K562 (cell line): ENCODE results near the gene TUT1. TPM values are rescaled to one million over a fixed set of nuclear protein-coding genes. Genes with fewer than 3 reads are reported as not detected.

Source experiments
- ATF3 ChIP-seq, 2 experiments: fragments of 450-650 bp in 1 of 2; sonication (generic) in 1 of 2; formaldehyde crosslinking in 1 of 2; IDR thresholded peaks in 1 of 2; conservative IDR thresholded peaks in 1 of 2; 2 replicates each; pipeline versions ENCODE4 v1.6.1 to v1.8.1; 2016 to 2023; ENCODE audit warnings: mild to moderate bottlenecking in 2 of 2, moderate library complexity in 2 of 2, inconsistent platforms in 1 of 2, missing genetic modification reagents in 1 of 2
- CHD4 ChIP-seq: fragments of 200-600 bp; sonication (generic); IDR thresholded peaks from 3 replicates; pipeline ENCODE4 v1.6.1; 2012; ENCODE audit warnings: low read depth, mild to moderate bottlenecking, mixed read lengths, low read length, inconsistent platforms; ENCODE audit not compliant: insufficient read depth, insufficient replicate concordance, poor library complexity, severe bottlenecking
- CREB5 ChIP-seq: fragments of 250-450 bp; sonication (Bioruptor Pico); IDR thresholded peaks from 2 replicates; pipeline ENCODE4 v1.5.0; 2020; ENCODE audit warnings: mild to moderate bottlenecking
- EP300 ChIP-seq: IDR thresholded peaks from 2 replicates; pipeline ENCODE4 v1.6.1; 2012; ENCODE audit warnings: low read length, improper control_type of control experiment
- FOXK2 ChIP-seq, 2 experiments: fragments of 450-650 bp; IDR thresholded peaks in 1 of 2; conservative IDR thresholded peaks in 1 of 2; 2 replicates each; pipeline ENCODE4 v1.6.1; 2016; ENCODE audit warnings: low read depth in 2 of 2, mild to moderate bottlenecking in 1 of 2
- FOXP1 ChIP-seq: sonication (generic); formaldehyde crosslinking; IDR thresholded peaks from 2 replicates; pipeline ENCODE4 v1.8.0; 2022; ENCODE audit warnings: mild to moderate bottlenecking, missing genetic modification reagents
- NKRF ChIP-seq: fragments of 450-650 bp; IDR thresholded peaks from 2 replicates; pipeline ENCODE4 v1.6.1; 2016; ENCODE audit warnings: borderline replicate concordance
- PCBP2 ChIP-seq: fragments of 200-400 bp; formaldehyde crosslinking; IDR thresholded peaks from 2 replicates; pipeline ENCODE4 v1.6.1; 2018; ENCODE audit warnings: low read length, low read depth, mild to moderate bottlenecking, moderate library complexity; ENCODE audit not compliant: poor library complexity, severe bottlenecking
- PHF8 ChIP-seq: fragments of 200-600 bp; sonication (generic); IDR thresholded peaks from 2 replicates; pipeline ENCODE4 v1.6.1; 2012; ENCODE audit warnings: mixed run types, mild to moderate bottlenecking, inconsistent platforms, low read length, moderate library complexity, borderline replicate concordance
- PKNOX1 ChIP-seq: fragments of 450-650 bp; IDR thresholded peaks from 2 replicates; pipeline ENCODE4 v1.6.1; 2016
- POLR3G ChIP-seq: IDR thresholded peaks from 2 replicates; pipeline ENCODE4 v1.6.1; 2011; ENCODE audit not compliant: insufficient read length, insufficient replicate concordance; ENCODE audit errors: extremely low read depth
- POU5F1 ChIP-seq: fragments of 150-350 bp; IDR thresholded peaks from 2 replicates; pipeline ENCODE4 v1.6.1; 2014; ENCODE audit warnings: borderline replicate concordance, low read length, low read depth, mild to moderate bottlenecking; ENCODE audit not compliant: partially characterized antibody
- RCOR1 ChIP-seq, 2 experiments: IDR thresholded peaks; 2 replicates each; pipeline ENCODE4 v1.6.1; 2012; ENCODE audit warnings: low read depth in 2 of 2, low read length in 2 of 2, borderline replicate concordance in 1 of 2, improper control_type of control experiment in 1 of 2
- TAF1 ChIP-seq: IDR thresholded peaks from 2 replicates; pipeline ENCODE4 v1.6.1; 2011; ENCODE audit warnings: mild to moderate bottlenecking, low read length, moderate library complexity; ENCODE audit not compliant: insufficient read depth, control insufficient read depth, severe bottlenecking; ENCODE audit errors: extremely low read depth
- XRCC4 ChIP-seq: IDR thresholded peaks from one replicate; pipeline ENCODE4 v1.6.1; 2011; ENCODE audit not compliant: insufficient read depth, insufficient read length; ENCODE audit errors: extremely low read depth
- ZC3H8 ChIP-seq: fragments of 450-650 bp; IDR thresholded peaks from 2 replicates; pipeline ENCODE4 v1.6.1; 2017
- ZNF197 ChIP-seq: fragments of 200-800 bp; sonication (Bioruptor generic); IDR thresholded peaks from 2 replicates; pipeline ENCODE4 v1.6.1; 2016; ENCODE audit warnings: low read depth, missing genetic modification characterization, missing compliant biosample characterization
- ZNF395 ChIP-seq: fragments of 200-800 bp; sonication (Bioruptor generic); IDR thresholded peaks from 2 replicates; pipeline ENCODE4 v1.6.1; 2017; ENCODE audit warnings: missing genetic modification characterization, missing compliant biosample characterization
- polyA plus RNA-seq, 8 experiments: library from polyadenylated mRNA; depleted of rRNA in 4 of 8; stranded (reverse) in 5 of 8; unstranded in 3 of 8; fragments of >200 nt; fragmentation: Nextera tagmentation in 2 of 8; fragmentation: Illumina TruSeq in 1 of 8; extraction: Ambion mirVana in 2 of 8; extraction: Trizol in 1 of 8; gene quantifications; 2 replicates each; pipeline versions ENCODE4 v1.2.1 to v1.2.3, GENCODE V29; 2011 to 2014; ENCODE audit warnings: inconsistent platforms in 1 of 8, missing spikeins in 1 of 8
- total RNA-seq, 7 experiments: library from RNA; depleted of rRNA in 6 of 7; stranded (reverse); fragments of >200 nt in 6 of 7; fragmentation: Illumina TruSeq in 2 of 7; extraction: Trizol in 2 of 7; gene quantifications; 2 replicates each; pipeline versions ENCODE4 v1.2.1 to v1.2.3, GENCODE V29; 2011 to 2021; ENCODE audit warnings: low replicate concordance in 1 of 7

TUT1 gene
- total and polyA plus RNA-seq, 9 of the 15 experiments (the other 6 are each of a cell fraction or from before 2014, with no cell fraction given): 0.66 to 44.3 (median 15.7) TPM

GRCh38 chr11:62545437-62546243 lies 45.7 kb downstream of the TUT1 start (continued):
- peak in 1 of 2 experiments; percentile 84; a peak in 2 of 4 replicates for TF ChIP-seq RCOR1 (IDR thresholded peaks at IDR 0.05; ENCODE audit: borderline replicate concordance in 1 of 2, low read depth in 2 of 2, low read length in 2 of 2)
- TF ChIP-seq NKRF: no peak
- no peak for TF ChIP-seq ZC3H8
- no peak for TF ChIP-seq PHF8
- TF ChIP-seq PCBP2: no peak
- no peak for TF ChIP-seq PKNOX1
- peak; percentile 66 for TF ChIP-seq EP300
- TF ChIP-seq FOXK2 (conservative IDR thresholded peaks at IDR 0.05 in 1 of 2, IDR thresholded peaks at IDR 0.05 in 1 of 2; ENCODE audit: low read depth in 2 of 2): 0 out of 4 replicates have a peak, but pooled peaks of 1 of the 2 experiments have one; percentile 15
- TF ChIP-seq POU5F1: no peak
- TF ChIP-seq POLR3G: no peak
- TF ChIP-seq ZNF197 (CRISPR knock-in tag): 0 out of 2 replicates have a peak, but pooled peaks have one; percentile 32
- no peak for TF ChIP-seq ZNF395 (CRISPR knock-in tag)
- TF ChIP-seq FOXP1 (CRISPR knock-in tag): no peak
- peak; percentile 80 for TF ChIP-seq ATF3 (IDR thresholded peaks at IDR 0.05)
- TF ChIP-seq ATF3 (CRISPR knock-in tag; conservative IDR thresholded peaks at IDR 0.05): no peak; the same call in 1 of the 2 replicates
- TF ChIP-seq CHD4: no peak
- TF ChIP-seq TAF1: no peak
- TF ChIP-seq CREB5 (CRISPR knock-in tag): no peak
- TF ChIP-seq XRCC4: no peak
